Immature natural killer cell (primary cell): ENCODE results near the gene MED13L. TPM values are rescaled to one million over a fixed set of nuclear protein-coding genes. Genes with fewer than 3 reads are reported as not detected.
A peak's percentile ranks its signal among the peaks of the same experiment; 100 is the strongest.

Experiments
- DNase-seq, 3 donors: peaks; one replicate each; pipeline ENCODE4 v3.0.0; 2022; ENCODE audit warnings: mixed read lengths in 1 of 3
- H3K27ac Mint-ChIP-seq, 6 donors: one replicate each; pipeline ENCODE4 v1.8.0; 2020; ENCODE audit warnings: mixed read lengths in 6 of 6, mild to moderate bottlenecking in 5 of 6, inconsistent platforms in 4 of 6, moderate library complexity in 3 of 6
- H3K27me3 Mint-ChIP-seq, 3 donors: one replicate each; pipeline ENCODE4 v1.8.0; 2020 to 2021; ENCODE audit warnings: low read depth in 3 of 3, mild to moderate bottlenecking in 3 of 3, mixed read lengths in 3 of 3, moderate library complexity in 3 of 3, inconsistent platforms in 1 of 3
- H3K36me3 Mint-ChIP-seq, 3 donors: one replicate each; pipeline ENCODE4 v1.8.0; 2020; ENCODE audit warnings: mixed read lengths in 3 of 3, inconsistent platforms in 2 of 3, mild to moderate bottlenecking in 2 of 3
- H3K4me1 Mint-ChIP-seq, 2 donors: one replicate each; pipeline ENCODE4 v1.8.0; 2020; ENCODE audit warnings: inconsistent platforms in 2 of 2, mild to moderate bottlenecking in 2 of 2, mixed read lengths in 2 of 2, moderate library complexity in 1 of 2
- H3K4me3 Mint-ChIP-seq, 5 donors: one replicate each; pipeline ENCODE4 v1.8.0; 2020; ENCODE audit warnings: mild to moderate bottlenecking in 5 of 5, mixed read lengths in 5 of 5, inconsistent platforms in 3 of 5, moderate library complexity in 3 of 5
- H3K9me3 Mint-ChIP-seq, 6 donors: one replicate each; pipeline ENCODE4 v1.8.0; 2020; ENCODE audit warnings: mild to moderate bottlenecking in 6 of 6, mixed read lengths in 6 of 6, inconsistent platforms in 4 of 6, moderate library complexity in 3 of 6
- polyA plus RNA-seq, 3 donors: library from polyadenylated mRNA; unstranded; fragments of 300-500 nt; fragmentation: Illumina TruSeq; gene quantifications; one replicate each; pipeline ENCODE4 v1.2.3, GENCODE V29; 2021

MED13L gene
- polyA plus RNA-seq, 3 donors from 2014 or later = 2.3 to 10.3 (median 4.9) TPM

DNA sequence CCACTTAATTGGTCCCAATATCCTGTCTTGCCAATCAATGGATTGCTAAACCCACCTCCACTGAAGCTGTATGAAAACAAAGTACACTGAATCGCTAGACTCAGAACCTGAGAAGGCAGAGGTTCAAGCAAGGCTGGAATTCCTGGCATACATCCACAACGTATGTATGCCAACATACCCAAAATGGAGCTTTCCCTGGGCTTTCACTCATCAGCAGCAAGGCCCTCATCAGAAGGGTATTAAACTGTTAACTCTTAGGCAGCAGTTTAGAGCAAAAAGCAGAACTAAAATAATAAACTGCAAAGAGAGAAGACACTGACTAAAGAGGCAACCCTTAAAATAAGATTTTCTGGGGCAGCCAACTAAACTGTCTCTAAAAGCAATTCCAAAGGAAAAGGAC, 13.6 kb downstream of the MED13L start:
- no peak overlapping the region for H3K27ac Mint-ChIP-seq
- H3K36me3 Mint-ChIP-seq = no peaks in the 10 kb centered on the region
- peak overlapping the region in 1 of 5 donors; percentile 5 for H3K4me3 Mint-ChIP-seq

GRCh38 chr12:116263431-116263830, 14.1 kb downstream of the MED13L start:
- Mint-ChIP-seq H3K9me3 (no peaks in the 10 kb centered on the region), H3K36me3 (no peaks in the 10 kb centered on the region), H3K27me3 (no peaks in the 10 kb centered on the region), H3K27ac (no peak overlapping the region), H3K4me3 (peak overlapping the region in 1 of 5 donors; percentile 5), H3K4me1 (peaks cover 0 to 41% of the 10 kb centered on the region in 2 donors)
- no peak for DNase-seq

More for the DNA sequence above, 13.6 kb downstream of the MED13L start:
- H3K27me3 Mint-ChIP-seq = no peaks in the 10 kb centered on the region
- H3K9me3 Mint-ChIP-seq = no peaks in the 10 kb centered on the region
- no peak for DNase-seq
- peaks cover 0 to 41% of the 10 kb centered on the region in 2 donors for H3K4me1 Mint-ChIP-seq

DNA sequence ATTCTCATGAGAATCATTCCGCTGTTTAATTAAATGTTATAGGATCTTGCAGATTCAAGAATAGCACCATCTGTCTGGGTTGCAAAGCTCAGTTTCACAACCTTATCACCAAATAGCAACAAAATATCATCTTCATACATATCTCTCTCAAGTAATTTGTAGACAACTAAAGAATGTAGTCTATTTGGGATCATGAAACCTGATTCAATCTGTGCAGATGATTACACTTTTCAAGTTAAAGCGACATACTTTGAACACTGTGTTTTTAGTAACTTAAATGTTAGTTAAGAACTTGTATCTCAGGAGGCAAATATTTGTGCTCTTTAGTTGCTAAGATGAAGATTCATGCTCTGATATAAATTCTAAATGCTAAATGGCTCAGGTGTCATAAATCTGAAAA, 14.8 kb downstream of the MED13L start:
- no peaks in the 10 kb centered on the region for H3K9me3 Mint-ChIP-seq
- no peaks in the 10 kb centered on the region for H3K36me3 Mint-ChIP-seq
- H3K4me3 Mint-ChIP-seq = peak overlapping the region in 2 of 5 donors; percentile 1 to 20
- peaks cover 4 to 46% of the 10 kb centered on the region in 2 donors for H3K4me1 Mint-ChIP-seq
- no peaks in the 10 kb centered on the region for H3K27me3 Mint-ChIP-seq
- no peak for DNase-seq
- H3K27ac Mint-ChIP-seq = peak overlapping the region in 1 of 6 donors; percentile 28

DNA sequence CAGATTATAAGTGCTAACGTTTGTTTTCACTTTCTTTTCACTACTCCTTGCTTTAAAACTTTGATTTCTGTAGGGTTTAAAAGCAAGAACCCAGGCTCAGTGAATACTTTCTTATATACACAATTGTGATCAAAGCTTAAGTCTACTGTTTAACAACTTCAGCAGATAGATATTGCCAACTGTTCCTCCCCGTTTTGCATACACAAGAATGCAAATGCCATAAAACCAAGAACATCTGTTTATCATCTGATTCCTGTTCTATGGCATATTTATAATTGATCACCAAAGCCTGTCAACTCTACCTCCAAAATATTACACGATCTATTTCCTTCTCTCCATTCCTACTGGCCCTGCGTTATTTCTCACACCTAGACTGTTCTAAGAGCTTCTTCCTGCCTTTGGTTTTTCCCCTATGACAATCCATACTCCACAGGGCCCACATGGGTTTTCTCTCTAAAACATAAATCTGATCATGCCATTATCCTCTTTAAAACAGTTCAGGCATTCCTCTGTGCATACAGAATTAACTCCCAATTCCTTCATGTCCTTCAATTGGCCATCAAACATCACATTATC, 15.9 kb downstream of the MED13L start:
- H3K4me3 Mint-ChIP-seq = peak overlapping the region; percentile 11 to 42 (median 28)
- H3K27ac Mint-ChIP-seq = peak overlapping the region in 3 of 6 donors; percentile 0 to 39 (median 1)

GRCh38 chr12:116259800-116260577, 17.5 kb downstream of the MED13L start:
- Mint-ChIP-seq H3K36me3 (no peaks in the 10 kb centered on the region), H3K27me3 (no peaks in the 10 kb centered on the region), H3K9me3 (no peaks in the 10 kb centered on the region), H3K4me3 (peak overlapping the region in 1 of 5 donors; percentile 24), H3K4me1 (peaks cover 29 to 63% of the 10 kb centered on the region in 2 donors), H3K27ac (no peak overlapping the region)
- DNase-seq = no peak

More for the DNA sequence above, 15.9 kb downstream of the MED13L start:
- H3K27me3 Mint-ChIP-seq = no peaks in the 10 kb centered on the region
- no peaks in the 10 kb centered on the region for H3K9me3 Mint-ChIP-seq
- H3K36me3 Mint-ChIP-seq = no peaks in the 10 kb centered on the region
- H3K4me1 Mint-ChIP-seq = peaks cover 14 to 54% of the 10 kb centered on the region in 2 donors
- no peak for DNase-seq

- Mint-ChIP-seq H3K36me3 (no peaks in the 10 kb centered on the region), H3K27me3 (peaks cover 0 to 1% (median 0%) of the 10 kb centered on the region in 3 donors), H3K4me3 (no peak overlapping the region), H3K9me3 (no peaks in the 10 kb centered on the region), H3K27ac (no peak overlapping the region), H3K4me1 (peaks cover 49 to 70% of the 10 kb centered on the region in 2 donors)
- no peak for DNase-seq
These were observed 19.7 kb downstream of the MED13L start for GRCh38 chr12:116257826-116258225.

GRCh38 chr12:116257215-116257614, 20.3 kb downstream of the MED13L start:
- peak overlapping the region in 1 of 5 donors; percentile 26 for H3K4me3 Mint-ChIP-seq
- H3K4me1 Mint-ChIP-seq = peaks cover 55 to 70% of the 10 kb centered on the region in 2 donors
- H3K27ac Mint-ChIP-seq = peak overlapping the region in 3 of 6 donors; percentile 2 to 83 (median 72)
- peaks cover 0 to 1% (median 0%) of the 10 kb centered on the region in 3 donors for H3K27me3 Mint-ChIP-seq
- no peaks in the 10 kb centered on the region for H3K9me3 Mint-ChIP-seq
- no peaks in the 10 kb centered on the region for H3K36me3 Mint-ChIP-seq
- DNase-seq = no peak

- peaks cover 0 to 3% (median 0%) of the 10 kb centered on the region in 3 donors for H3K27me3 Mint-ChIP-seq
- no peak overlapping the region for H3K27ac Mint-ChIP-seq
- peaks cover 76 to 95% of the 10 kb centered on the region in 2 donors for H3K4me1 Mint-ChIP-seq
- H3K4me3 Mint-ChIP-seq = no peak overlapping the region
- DNase-seq = no peak
- peaks cover 0 to 4% (median 3%) of the 10 kb centered on the region in 3 donors for H3K36me3 Mint-ChIP-seq
- H3K9me3 Mint-ChIP-seq = peaks cover 0 to 9% (median 4%) of the 10 kb centered on the region in 6 donors
These were observed 27.6 kb downstream of the MED13L start for GRCh38 chr12:116249938-116250337.

- Mint-ChIP-seq H3K9me3 (peaks cover 0 to 9% (median 4%) of the 10 kb centered on the region in 6 donors), H3K4me1 (peaks cover 75 to 95% of the 10 kb centered on the region in 2 donors), H3K36me3 (peaks cover 0 to 4% (median 3%) of the 10 kb centered on the region in 3 donors), H3K27ac (peak overlapping the region in 3 of 6 donors; percentile 30 to 59 (median 36)), H3K4me3 (peak overlapping the region in 1 of 5 donors; percentile 41), H3K27me3 (peaks cover 0 to 3% (median 0%) of the 10 kb centered on the region in 3 donors)
- DNase-seq = no peak
These were observed 28.6 kb downstream of the MED13L start for GRCh38 chr12:116248930-116249329.

DNA sequence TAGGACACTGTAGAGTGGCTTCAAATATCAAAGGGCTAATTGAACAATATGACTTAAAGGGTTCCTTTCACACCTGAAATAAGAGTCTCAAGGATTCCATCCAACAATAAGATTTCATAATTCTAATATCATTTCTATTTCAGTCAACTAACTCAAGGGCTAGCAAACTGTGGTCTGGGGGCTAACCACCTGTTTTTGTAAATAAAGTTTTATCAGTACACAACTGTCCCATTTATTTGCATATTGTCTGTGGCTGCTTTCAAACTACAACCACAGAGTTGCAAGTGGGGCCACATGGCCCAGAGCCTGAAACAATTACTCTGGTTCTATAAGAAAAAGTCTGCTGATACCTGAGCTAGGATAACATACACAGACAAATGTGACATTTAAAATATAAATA, 29.1 kb downstream of the MED13L start:
- Mint-ChIP-seq H3K9me3 (peaks cover 0 to 9% (median 4%) of the 10 kb centered on the region in 6 donors), H3K4me1 (peaks cover 79 to 97% of the 10 kb centered on the region in 2 donors), H3K27me3 (peaks cover 0 to 3% (median 0%) of the 10 kb centered on the region in 3 donors), H3K36me3 (peaks cover 0 to 4% (median 3%) of the 10 kb centered on the region in 3 donors), H3K4me3 (peak overlapping the region in 1 of 5 donors; percentile 41), H3K27ac (peak overlapping the region in 1 of 6 donors; percentile 36)
- DNase-seq = no peak

DNA sequence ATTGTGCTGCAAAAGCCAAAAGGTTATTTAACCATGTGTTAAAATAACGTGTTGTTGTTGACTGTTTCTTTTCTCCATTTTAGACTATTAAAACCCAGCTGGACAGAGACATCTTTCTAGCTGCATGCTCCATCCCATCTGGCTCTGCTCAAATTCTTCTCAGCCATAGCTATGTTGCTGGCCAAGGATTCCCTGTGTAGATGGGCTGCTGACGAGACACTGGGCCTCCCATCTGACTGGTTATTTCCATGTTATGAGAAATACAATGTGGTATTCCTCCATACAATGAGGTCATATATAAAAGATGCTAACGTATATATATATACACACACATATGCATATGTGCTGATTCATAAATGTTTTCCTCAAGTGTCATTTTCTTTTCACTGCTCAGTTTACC, 30.1 kb downstream of the MED13L start:
- H3K4me3 Mint-ChIP-seq = no peak overlapping the region
- peaks cover 0 to 4% (median 3%) of the 10 kb centered on the region in 3 donors for H3K36me3 Mint-ChIP-seq
- H3K27ac Mint-ChIP-seq = peak overlapping the region in 1 of 6 donors; percentile 8
- H3K4me1 Mint-ChIP-seq = peaks cover 78 to 97% of the 10 kb centered on the region in 2 donors
- peaks cover 0 to 9% (median 4%) of the 10 kb centered on the region in 6 donors for H3K9me3 Mint-ChIP-seq
- peaks cover 0 to 2% (median 0%) of the 10 kb centered on the region in 3 donors for H3K27me3 Mint-ChIP-seq
- DNase-seq = no peak

- H3K4me1 Mint-ChIP-seq = peaks cover 74 to 93% of the 10 kb centered on the region in 2 donors
- H3K9me3 Mint-ChIP-seq = peaks cover 0 to 9% (median 4%) of the 10 kb centered on the region in 6 donors
- DNase-seq = no peak
- peaks cover 0 to 2% (median 0%) of the 10 kb centered on the region in 3 donors for H3K27me3 Mint-ChIP-seq
- H3K4me3 Mint-ChIP-seq = peak overlapping the region in 2 of 5 donors; percentile 26 to 40
- peaks cover 0 to 4% (median 3%) of the 10 kb centered on the region in 3 donors for H3K36me3 Mint-ChIP-seq
- peak overlapping the region in 2 of 6 donors; percentile 6 to 24 for H3K27ac Mint-ChIP-seq
These were observed 30.9 kb downstream of the MED13L start for GRCh38 chr12:116246490-116247179.

DNA sequence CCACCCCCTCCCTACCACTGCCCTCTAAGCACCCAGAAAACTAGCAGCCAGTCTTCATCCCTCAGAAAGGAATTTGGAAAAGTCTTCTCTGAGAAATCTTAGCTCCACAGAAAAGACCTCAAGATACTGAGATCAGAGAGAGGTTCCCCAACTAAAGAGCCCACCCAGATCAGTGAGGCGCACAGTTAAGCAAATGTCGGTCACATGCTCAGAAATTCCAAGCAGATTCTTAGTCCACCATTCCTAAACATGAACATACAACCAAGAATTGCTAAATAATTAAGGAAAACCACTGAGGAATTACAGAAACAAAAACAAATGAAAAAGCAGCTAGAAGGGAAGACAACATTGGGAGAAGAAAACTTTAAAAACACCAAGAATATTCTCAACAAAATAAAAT, 32.3 kb downstream of the MED13L start:
- peak overlapping the region in 1 of 5 donors; percentile 13 for H3K4me3 Mint-ChIP-seq
- peaks cover 0 to 7% (median under 1%) of the 10 kb centered on the region in 6 donors for H3K9me3 Mint-ChIP-seq
- peaks cover 0 to 3% (median 0%) of the 10 kb centered on the region in 3 donors for H3K27me3 Mint-ChIP-seq
- H3K36me3 Mint-ChIP-seq = peaks cover 0 to 4% (median 0%) of the 10 kb centered on the region in 3 donors
- DNase-seq = no peak
- peaks cover 81 to 96% of the 10 kb centered on the region in 2 donors for H3K4me1 Mint-ChIP-seq
- H3K27ac Mint-ChIP-seq = peak overlapping the region in 2 of 6 donors; percentile 12 to 47
